ENCODE results near the gene RETSAT. TPM values are rescaled to one million over a fixed set of nuclear protein-coding genes. Genes with fewer than 3 reads are reported as not detected.
"Not testable (repeated sequence)": the region's sequence is repeated elsewhere in the genome, so short reads cannot be mapped to it uniquely, and the experiment has no call there.

Gene RETSAT
- total RNA-seq, 1 donor from 2014 or later: 58.1 TPM

GRCh38 chr2:85387754-85388153, 33.4 kb upstream of the RETSAT start:
- intact Hi-C loops (cut with DNase I): no loop called here
- Histone ChIP-seq H3K9me3 (no peaks in the 10 kb centered on the region), H3K36me3 (peaks cover 65% of the 10 kb centered on the region), H3K27ac (no peak overlapping the region), H3K4me3 (no peak overlapping the region), H3K27me3 (no peaks in the 10 kb centered on the region), H3K4me1 (no peaks in the 10 kb centered on the region)
- DNase-seq: no peak
- no peak for ATAC-seq
- TF ChIP-seq, protein P1, sequence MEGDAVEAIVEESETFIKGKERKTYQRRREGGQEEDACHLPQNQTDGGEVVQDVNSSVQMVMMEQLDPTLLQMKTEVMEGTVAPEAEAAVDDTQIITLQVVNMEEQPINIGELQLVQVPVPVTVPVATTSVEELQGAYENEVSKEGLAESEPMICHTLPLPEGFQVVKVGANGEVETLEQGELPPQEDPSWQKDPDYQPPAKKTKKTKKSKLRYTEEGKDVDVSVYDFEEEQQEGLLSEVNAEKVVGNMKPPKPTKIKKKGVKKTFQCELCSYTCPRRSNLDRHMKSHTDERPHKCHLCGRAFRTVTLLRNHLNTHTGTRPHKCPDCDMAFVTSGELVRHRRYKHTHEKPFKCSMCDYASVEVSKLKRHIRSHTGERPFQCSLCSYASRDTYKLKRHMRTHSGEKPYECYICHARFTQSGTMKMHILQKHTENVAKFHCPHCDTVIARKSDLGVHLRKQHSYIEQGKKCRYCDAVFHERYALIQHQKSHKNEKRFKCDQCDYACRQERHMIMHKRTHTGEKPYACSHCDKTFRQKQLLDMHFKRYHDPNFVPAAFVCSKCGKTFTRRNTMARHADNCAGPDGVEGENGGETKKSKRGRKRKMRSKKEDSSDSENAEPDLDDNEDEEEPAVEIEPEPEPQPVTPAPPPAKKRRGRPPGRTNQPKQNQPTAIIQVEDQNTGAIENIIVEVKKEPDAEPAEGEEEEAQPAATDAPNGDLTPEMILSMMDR (IDR thresholded peaks at IDR 0.05): no peak

- DNase-seq (no peak), ATAC-seq (no peak)
- Histone ChIP-seq H3K4me3 (no peak overlapping the region), H3K9me3 (no peaks in the 10 kb centered on the region), H3K27me3 (no peaks in the 10 kb centered on the region), H3K36me3 (peaks cover 62% of the 10 kb centered on the region), H3K4me1 (no peaks in the 10 kb centered on the region), H3K27ac (no peak overlapping the region)
- TF ChIP-seq, protein P1 (IDR thresholded peaks at IDR 0.05): no peak
- intact Hi-C loops (cut with DNase I): no loop called here
Measured at GRCh38 chr2:85385746-85386145, 31.4 kb upstream of the RETSAT start.

GRCh38 chr2:85383850-85384249, 29.5 kb upstream of the RETSAT start:
- H3K4me1 ChIP-seq: no peaks in the 10 kb centered on the region
- H3K9me3 ChIP-seq: no peaks in the 10 kb centered on the region
- intact Hi-C loops (cut with DNase I): no loop called here
- H3K27me3 ChIP-seq: no peaks in the 10 kb centered on the region
- DNase-seq (no peak), ATAC-seq (no peak)
- H3K36me3 ChIP-seq: peaks cover 57% of the 10 kb centered on the region
- H3K27ac ChIP-seq: no peak overlapping the region
- TF ChIP-seq, protein P1 (IDR thresholded peaks at IDR 0.05): no peak
- H3K4me3 ChIP-seq: no peak overlapping the region

DNA sequence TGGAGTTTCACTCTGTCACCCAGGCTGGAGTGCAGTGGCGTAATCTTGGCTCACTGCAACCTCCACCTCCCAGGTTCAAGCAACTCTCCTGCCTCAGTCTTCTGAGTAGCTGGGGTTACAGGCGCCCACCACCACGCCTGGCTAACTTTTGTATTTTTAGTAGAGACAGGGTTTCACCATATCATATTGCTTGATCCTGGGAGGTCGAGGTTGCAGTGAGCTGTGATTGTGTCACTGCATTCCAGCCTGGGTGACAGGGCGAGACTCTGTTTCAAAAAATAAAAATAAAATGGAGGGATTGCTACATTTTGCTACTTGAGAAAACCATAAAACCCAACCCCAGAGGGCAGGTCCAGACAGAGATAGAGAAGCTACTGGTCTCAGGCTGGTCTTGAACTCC, 28.8 kb upstream of the RETSAT start:
- H3K9me3 ChIP-seq; DNase-seq; intact Hi-C loops (cut with DNase I); H3K27me3 ChIP-seq; H3K27ac ChIP-seq; H3K4me1 ChIP-seq; ATAC-seq; H3K4me3 ChIP-seq: not testable (repeated sequence)
- peaks cover 57% of the 10 kb centered on the region for H3K36me3 ChIP-seq

GRCh38 chr2:85380048-85380447, 25.7 kb upstream of the RETSAT start:
- no peak for ATAC-seq

DNA sequence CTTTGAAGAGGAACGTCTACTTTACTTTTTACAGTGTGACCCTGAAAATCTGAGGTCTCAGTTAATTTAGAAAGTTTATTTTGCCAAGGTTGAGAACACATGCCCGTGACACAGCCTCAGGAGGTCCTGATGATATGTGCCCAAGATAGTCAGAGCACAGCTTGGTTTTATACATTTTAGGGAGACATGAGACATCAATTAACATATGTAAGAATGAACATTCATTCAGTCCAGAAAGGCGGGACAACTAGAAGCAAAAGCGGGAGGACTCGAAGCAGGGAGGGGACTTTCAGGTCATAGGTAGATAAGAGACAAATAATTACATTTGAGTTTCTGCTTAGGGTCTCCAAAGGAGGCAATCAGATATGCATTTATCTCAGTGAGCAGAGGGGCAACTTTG, 23.9 kb upstream of the RETSAT start:
- Histone ChIP-seq H3K9me3 (no peaks in the 10 kb centered on the region), H3K27me3 (no peaks in the 10 kb centered on the region), H3K27ac (no peak overlapping the region), H3K4me1 (no peaks in the 10 kb centered on the region), H3K36me3 (peaks cover 40% of the 10 kb centered on the region), H3K4me3 (no peak overlapping the region)
- ATAC-seq: no peak
- intact Hi-C loops (cut with DNase I): no loop called here
- TF ChIP-seq, protein P1 (IDR thresholded peaks at IDR 0.05): no peak
- DNase-seq: no peak

More at GRCh38 chr2:85380048-85380447, 25.7 kb upstream of the RETSAT start:
- DNase-seq: no peak
- intact Hi-C loops (cut with DNase I): no loop called here
- Histone ChIP-seq H3K4me1 (no peaks in the 10 kb centered on the region), H3K9me3 (no peaks in the 10 kb centered on the region), H3K4me3 (no peak overlapping the region), H3K27me3 (no peaks in the 10 kb centered on the region), H3K27ac (no peak overlapping the region), H3K36me3 (peaks cover 54% of the 10 kb centered on the region)
- TF ChIP-seq, protein P1 (IDR thresholded peaks at IDR 0.05): no peak

Data from upper lobe of right lung (tissue), 1 donor.